ENCODE data around the gene ARHGAP10. TPM values are rescaled to one million over a fixed set of nuclear protein-coding genes. Genes with fewer than 3 reads are reported as not detected.

The ARHGAP10 gene
- total and polyA plus RNA-seq, 2 donors from 2014 or later, result 13.4 to 20.3 TPM

DNA sequence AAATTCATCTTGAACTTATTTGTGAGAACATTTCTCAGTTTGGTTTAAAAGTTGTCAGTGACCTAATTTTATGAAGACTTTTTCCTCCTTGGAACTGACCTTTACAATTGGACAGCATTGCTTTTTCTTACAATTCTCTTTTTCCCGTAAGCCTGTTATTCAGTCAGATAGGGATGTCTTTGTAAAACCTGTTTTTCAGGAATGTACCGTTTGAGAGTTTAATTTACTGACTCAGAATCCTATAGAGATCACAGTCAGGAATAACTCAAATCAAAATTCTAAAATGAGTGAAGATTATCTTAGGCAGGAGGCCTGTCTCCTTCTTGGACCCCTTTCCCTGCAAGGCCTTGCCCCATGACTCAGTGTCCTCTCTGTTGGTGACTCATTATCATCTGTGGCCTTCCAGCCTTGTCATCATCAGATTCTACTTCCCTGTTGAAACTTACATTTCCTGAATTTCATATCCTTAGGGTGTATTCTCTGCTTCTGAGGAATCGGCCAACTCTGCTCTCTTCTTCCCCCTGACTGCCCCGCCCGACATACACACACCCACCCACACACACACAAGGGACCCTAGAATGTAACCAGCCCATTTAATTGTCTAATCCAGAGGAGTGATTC is 99.8 kb downstream of the ARHGAP10 start:
- TF ChIP-seq, protein P1, sequence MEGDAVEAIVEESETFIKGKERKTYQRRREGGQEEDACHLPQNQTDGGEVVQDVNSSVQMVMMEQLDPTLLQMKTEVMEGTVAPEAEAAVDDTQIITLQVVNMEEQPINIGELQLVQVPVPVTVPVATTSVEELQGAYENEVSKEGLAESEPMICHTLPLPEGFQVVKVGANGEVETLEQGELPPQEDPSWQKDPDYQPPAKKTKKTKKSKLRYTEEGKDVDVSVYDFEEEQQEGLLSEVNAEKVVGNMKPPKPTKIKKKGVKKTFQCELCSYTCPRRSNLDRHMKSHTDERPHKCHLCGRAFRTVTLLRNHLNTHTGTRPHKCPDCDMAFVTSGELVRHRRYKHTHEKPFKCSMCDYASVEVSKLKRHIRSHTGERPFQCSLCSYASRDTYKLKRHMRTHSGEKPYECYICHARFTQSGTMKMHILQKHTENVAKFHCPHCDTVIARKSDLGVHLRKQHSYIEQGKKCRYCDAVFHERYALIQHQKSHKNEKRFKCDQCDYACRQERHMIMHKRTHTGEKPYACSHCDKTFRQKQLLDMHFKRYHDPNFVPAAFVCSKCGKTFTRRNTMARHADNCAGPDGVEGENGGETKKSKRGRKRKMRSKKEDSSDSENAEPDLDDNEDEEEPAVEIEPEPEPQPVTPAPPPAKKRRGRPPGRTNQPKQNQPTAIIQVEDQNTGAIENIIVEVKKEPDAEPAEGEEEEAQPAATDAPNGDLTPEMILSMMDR (IDR thresholded peaks at IDR 0.05; ENCODE audit: borderline replicate concordance, extremely low read depth, insufficient read depth), result no peak
- H3K4me3 ChIP-seq (ENCODE audit: low read length in 3 of 3), result no peak overlapping the region
- H3K27me3 ChIP-seq (ENCODE audit: control insufficient read depth, insufficient read depth, low read length), result no peaks in the 10 kb centered on the region
- no peaks in the 10 kb centered on the region for H3K9me3 ChIP-seq (ENCODE audit: control insufficient read depth in 2 of 3, insufficient read depth in 1 of 3, low read length in 3 of 3)
- no peaks in the 10 kb centered on the region for H3K36me3 ChIP-seq (ENCODE audit: control insufficient read depth in 2 of 3, insufficient read depth in 3 of 3, low read length in 3 of 3)
- peaks cover 0 to 6% (median 0%) of the 10 kb centered on the region in 3 donors for H3K4me1 ChIP-seq (ENCODE audit: control insufficient read depth in 2 of 3, insufficient read depth in 2 of 3, low read depth in 1 of 3, low read length in 3 of 3)
- peak overlapping the region in 1 of 2 donors; percentile 33 for H3K27ac ChIP-seq (ENCODE audit: low read depth in 2 of 2, low read length in 2 of 2)
- intact Hi-C loops (cut with DNase I), result no loop called here
- no peak for DNase-seq
- no peak overlapping the region for H3K9ac ChIP-seq (ENCODE audit: low read length in 3 of 3)
- FAIRE-seq, result no peak

DNA sequence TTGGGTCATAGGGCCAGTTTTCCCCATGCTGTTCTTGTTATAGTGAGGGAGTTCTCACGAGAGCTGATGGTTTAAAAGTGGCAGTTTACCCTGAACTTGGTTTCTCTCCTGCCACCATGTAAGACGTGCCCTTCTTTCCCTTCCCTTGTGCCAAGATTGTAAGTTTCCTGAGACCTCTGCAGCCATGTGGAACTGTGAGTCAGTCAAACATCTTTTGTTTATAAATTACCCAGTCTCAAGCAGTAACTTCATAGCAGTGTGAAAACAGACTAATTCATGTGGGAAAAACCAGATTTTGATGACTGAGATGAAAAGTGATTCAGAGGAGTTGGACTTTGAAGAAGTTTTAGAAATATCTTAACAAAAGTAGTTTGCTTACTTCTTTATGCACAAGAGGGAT is 101.4 kb downstream of the ARHGAP10 start:
- no peaks in the 10 kb centered on the region for H3K27me3 ChIP-seq (ENCODE audit: control insufficient read depth, insufficient read depth, low read length)
- TF ChIP-seq, protein P1 (IDR thresholded peaks at IDR 0.05; ENCODE audit: borderline replicate concordance, extremely low read depth, insufficient read depth), result no peak
- H3K4me3 ChIP-seq (ENCODE audit: low read length in 3 of 3), result no peak overlapping the region
- DNase-seq (no peak), FAIRE-seq (no peak)
- peaks cover 0 to 6% (median 0%) of the 10 kb centered on the region in 3 donors for H3K4me1 ChIP-seq (ENCODE audit: control insufficient read depth in 2 of 3, insufficient read depth in 2 of 3, low read depth in 1 of 3, low read length in 3 of 3)
- intact Hi-C loops (cut with DNase I), result no loop called here
- no peaks in the 10 kb centered on the region for H3K36me3 ChIP-seq (ENCODE audit: control insufficient read depth in 2 of 3, insufficient read depth in 3 of 3, low read length in 3 of 3)
- no peaks in the 10 kb centered on the region for H3K9me3 ChIP-seq (ENCODE audit: control insufficient read depth in 2 of 3, insufficient read depth in 1 of 3, low read length in 3 of 3)
- H3K9ac ChIP-seq (ENCODE audit: low read length in 3 of 3), result no peak overlapping the region
- H3K27ac ChIP-seq (ENCODE audit: low read depth in 2 of 2, low read length in 2 of 2), result no peak overlapping the region

DNA sequence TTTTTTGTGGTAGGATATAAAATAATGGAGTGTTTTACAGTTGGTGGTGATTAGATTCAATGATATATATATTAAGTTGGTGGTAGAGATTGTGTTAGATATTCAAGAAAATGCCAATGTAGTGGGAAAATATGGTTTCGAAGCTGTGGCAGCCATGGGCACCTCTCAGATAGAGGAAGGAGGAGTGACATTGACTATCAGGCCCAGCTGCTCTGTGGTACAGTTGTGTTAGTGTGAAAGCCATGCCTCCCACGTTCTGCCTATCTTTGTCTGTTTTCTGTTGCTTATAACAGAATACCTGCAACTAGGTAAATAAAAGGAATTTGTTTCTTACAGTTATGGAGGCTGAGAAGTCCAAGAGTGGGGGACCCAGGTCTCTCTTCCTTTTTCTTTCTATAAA is 101.9 kb downstream of the ARHGAP10 start:
- DNase-seq (no peak), FAIRE-seq (no peak)
- TF ChIP-seq, protein P1 (IDR thresholded peaks at IDR 0.05; ENCODE audit: borderline replicate concordance, extremely low read depth, insufficient read depth), result no peak
- Histone ChIP-seq H3K27ac (ENCODE audit: low read depth in 2 of 2, low read length in 2 of 2) (no peak overlapping the region), H3K36me3 (ENCODE audit: control insufficient read depth in 2 of 3, insufficient read depth in 3 of 3, low read length in 3 of 3) (no peaks in the 10 kb centered on the region), H3K9me3 (ENCODE audit: control insufficient read depth in 2 of 3, insufficient read depth in 1 of 3, low read length in 3 of 3) (no peaks in the 10 kb centered on the region), H3K9ac (ENCODE audit: low read length in 3 of 3) (no peak overlapping the region), H3K4me3 (ENCODE audit: low read length in 3 of 3) (no peak overlapping the region), H3K4me1 (ENCODE audit: control insufficient read depth in 2 of 3, insufficient read depth in 2 of 3, low read depth in 1 of 3, low read length in 3 of 3) (peaks cover 0 to 6% (median 0%) of the 10 kb centered on the region in 3 donors), H3K27me3 (ENCODE audit: control insufficient read depth, insufficient read depth, low read length) (no peaks in the 10 kb centered on the region)
- intact Hi-C loops (cut with DNase I), result no loop called here

DNA sequence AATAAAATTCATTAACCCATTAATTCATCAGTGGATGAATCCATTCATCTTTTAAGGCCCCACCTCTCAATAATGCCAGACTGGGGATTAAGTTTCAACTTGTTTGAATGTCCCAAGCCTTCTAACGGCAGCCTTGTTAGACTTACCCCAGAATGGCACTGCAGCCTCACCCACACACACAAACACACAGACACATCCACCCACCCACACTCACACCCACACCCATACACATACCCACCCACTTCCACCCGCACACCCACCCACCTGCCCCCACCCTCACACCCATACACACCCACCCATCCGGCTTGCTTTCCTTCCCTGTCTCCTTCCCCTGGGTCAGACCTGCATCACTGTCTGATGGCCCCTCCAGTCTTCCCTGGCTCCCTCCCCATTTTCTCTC is 102.6 kb downstream of the ARHGAP10 start:
- intact Hi-C loops (cut with DNase I), result no loop called here
- Histone ChIP-seq H3K36me3 (ENCODE audit: control insufficient read depth in 2 of 3, insufficient read depth in 3 of 3, low read length in 3 of 3) (no peaks in the 10 kb centered on the region), H3K9me3 (ENCODE audit: control insufficient read depth in 2 of 3, insufficient read depth in 1 of 3, low read length in 3 of 3) (no peaks in the 10 kb centered on the region), H3K4me3 (ENCODE audit: low read length in 3 of 3) (no peak overlapping the region), H3K27me3 (ENCODE audit: control insufficient read depth, insufficient read depth, low read length) (no peaks in the 10 kb centered on the region), H3K4me1 (ENCODE audit: control insufficient read depth in 2 of 3, insufficient read depth in 2 of 3, low read depth in 1 of 3, low read length in 3 of 3) (peaks cover 0 to 6% (median 0%) of the 10 kb centered on the region in 3 donors), H3K9ac (ENCODE audit: low read length in 3 of 3) (no peak overlapping the region), H3K27ac (ENCODE audit: low read depth in 2 of 2, low read length in 2 of 2) (no peak overlapping the region)
- FAIRE-seq (no peak), DNase-seq (no peak)
- TF ChIP-seq, protein P1 (IDR thresholded peaks at IDR 0.05; ENCODE audit: borderline replicate concordance, extremely low read depth, insufficient read depth), result no peak

All from kidney (tissue), 14 donors.